ENCODE data around the gene NPTX1.

NPTX1 gene

GRCh38 chr17:80470603-80471002 lies 5.8 kb downstream of the NPTX1 start:
- no CpG with 5 or more reads among the region's 21 CpGs for WGBS (ENCODE audit: extremely low coverage, insufficient coverage, low lambda C conversion rate)
- Histone ChIP-seq H2BK15ac (replicated peaks; ENCODE audit: low read depth) (no peak overlapping the region), H3K79me1 (ENCODE audit: low read length) (no peaks in the 10 kb centered on the region), H2BK120ac (ENCODE audit: low read depth, low read length) (no peak overlapping the region), H3K79me2 (ENCODE audit: control insufficient read depth, insufficient read depth, low read length) (no peaks in the 10 kb centered on the region), H4K5ac (ENCODE audit: low read length) (no peak overlapping the region), H2BK5ac (ENCODE audit: low read length) (no peak overlapping the region), H3K27ac (ENCODE audit: low read depth, low read length) (no peak overlapping the region), H3K36me3 (ENCODE audit: control insufficient read depth, insufficient read depth, low read length) (no peaks in the 10 kb centered on the region), H3K9ac (ENCODE audit: low read length) (no peak overlapping the region), H3K18ac (ENCODE audit: low read length) (no peak overlapping the region), H3K56ac (ENCODE audit: low read length) (no peak overlapping the region), H3K4ac (ENCODE audit: low read depth, low read length) (no peak overlapping the region), H4K8ac (ENCODE audit: low read depth, low read length) (no peak overlapping the region), H3K23ac (ENCODE audit: low read length) (no peak overlapping the region), H2AK5ac (ENCODE audit: low read length) (no peak overlapping the region), H3K27me3 (ENCODE audit: insufficient read depth, low read length, poor library complexity) (peaks cover 23% of the 10 kb centered on the region), H3K4me1 (ENCODE audit: control insufficient read depth, low read depth, low read length) (no peaks in the 10 kb centered on the region), H3K4me3 (ENCODE audit: low read length) (no peak overlapping the region), H3K4me2 (ENCODE audit: low read length) (no peak overlapping the region)
- DNase-seq = no peak

- WGBS (ENCODE audit: extremely low coverage, insufficient coverage, low lambda C conversion rate) = no CpG with 5 or more reads among the region's 11 CpGs
- no peak overlapping the region for H3K9ac ChIP-seq (ENCODE audit: low read length)
These were observed 6.7 kb downstream of the NPTX1 start for GRCh38 chr17:80469667-80470066.

GRCh38 chr17:80468781-80469493 lies 7.5 kb downstream of the NPTX1 start:
- DNase-seq = no peak
- H2AK5ac ChIP-seq (ENCODE audit: low read length) = no peak overlapping the region

More at GRCh38 chr17:80469667-80470066, 6.7 kb downstream of the NPTX1 start:
- no peaks in the 10 kb centered on the region for H3K4me1 ChIP-seq (ENCODE audit: control insufficient read depth, low read depth, low read length)
- no peak overlapping the region for H3K23ac ChIP-seq (ENCODE audit: low read length)
- H3K27ac ChIP-seq (ENCODE audit: low read depth, low read length) = no peak overlapping the region
- no peak overlapping the region for H4K5ac ChIP-seq (ENCODE audit: low read length)
- H2AK5ac ChIP-seq (ENCODE audit: low read length) = no peak overlapping the region
- H3K56ac ChIP-seq (ENCODE audit: low read length) = no peak overlapping the region
- no peak overlapping the region for H2BK5ac ChIP-seq (ENCODE audit: low read length)
- H3K36me3 ChIP-seq (ENCODE audit: control insufficient read depth, insufficient read depth, low read length) = no peaks in the 10 kb centered on the region
- H3K27me3 ChIP-seq (ENCODE audit: insufficient read depth, low read length, poor library complexity) = peaks cover 14% of the 10 kb centered on the region
- no peaks in the 10 kb centered on the region for H3K79me2 ChIP-seq (ENCODE audit: control insufficient read depth, insufficient read depth, low read length)
- H3K4me3 ChIP-seq (ENCODE audit: low read length) = no peak overlapping the region
- no peak overlapping the region for H3K18ac ChIP-seq (ENCODE audit: low read length)
- H3K4ac ChIP-seq (ENCODE audit: low read depth, low read length) = no peak overlapping the region
- H3K79me1 ChIP-seq (ENCODE audit: low read length) = no peaks in the 10 kb centered on the region
- H4K8ac ChIP-seq (ENCODE audit: low read depth, low read length) = no peak overlapping the region
- H2BK15ac ChIP-seq (replicated peaks; ENCODE audit: low read depth) = no peak overlapping the region
- H2BK120ac ChIP-seq (ENCODE audit: low read depth, low read length) = no peak overlapping the region
- no peak overlapping the region for H3K4me2 ChIP-seq (ENCODE audit: low read length)
- no peak for DNase-seq

GRCh38 chr17:80468242-80468641 lies 8.2 kb downstream of the NPTX1 start:
- no peak overlapping the region for H3K4ac ChIP-seq (ENCODE audit: low read depth, low read length)

More at GRCh38 chr17:80468781-80469493, 7.5 kb downstream of the NPTX1 start:
- H3K9ac ChIP-seq (ENCODE audit: low read length) = no peak overlapping the region
- no peak overlapping the region for H3K23ac ChIP-seq (ENCODE audit: low read length)
- H3K4me2 ChIP-seq (ENCODE audit: low read length) = no peak overlapping the region
- no peak overlapping the region for H2BK120ac ChIP-seq (ENCODE audit: low read depth, low read length)
- no peaks in the 10 kb centered on the region for H3K4me1 ChIP-seq (ENCODE audit: control insufficient read depth, low read depth, low read length)
- H3K18ac ChIP-seq (ENCODE audit: low read length) = no peak overlapping the region
- no peak overlapping the region for H4K5ac ChIP-seq (ENCODE audit: low read length)
- H3K56ac ChIP-seq (ENCODE audit: low read length) = no peak overlapping the region
- H3K4ac ChIP-seq (ENCODE audit: low read depth, low read length) = no peak overlapping the region
- H4K8ac ChIP-seq (ENCODE audit: low read depth, low read length) = no peak overlapping the region
- H3K27ac ChIP-seq (ENCODE audit: low read depth, low read length) = no peak overlapping the region
- no peak overlapping the region for H2BK5ac ChIP-seq (ENCODE audit: low read length)
- H3K27me3 ChIP-seq (ENCODE audit: insufficient read depth, low read length, poor library complexity) = peaks cover 7% of the 10 kb centered on the region
- no peak overlapping the region for H2BK15ac ChIP-seq (replicated peaks; ENCODE audit: low read depth)
- H3K79me1 ChIP-seq (ENCODE audit: low read length) = no peaks in the 10 kb centered on the region
- no peak overlapping the region for H3K4me3 ChIP-seq (ENCODE audit: low read length)
- no peaks in the 10 kb centered on the region for H3K36me3 ChIP-seq (ENCODE audit: control insufficient read depth, insufficient read depth, low read length)
- no peaks in the 10 kb centered on the region for H3K79me2 ChIP-seq (ENCODE audit: control insufficient read depth, insufficient read depth, low read length)
- WGBS (ENCODE audit: extremely low coverage, insufficient coverage, low lambda C conversion rate) = no CpG with 5 or more reads among the region's 28 CpGs

GRCh38 chr17:80466188-80466705 lies 10.2 kb downstream of the NPTX1 start:
- no peak overlapping the region for H2BK120ac ChIP-seq (ENCODE audit: low read depth, low read length)
- no peaks in the 10 kb centered on the region for H3K4me1 ChIP-seq (ENCODE audit: control insufficient read depth, low read depth, low read length)
- no peak overlapping the region for H3K23ac ChIP-seq (ENCODE audit: low read length)
- no peaks in the 10 kb centered on the region for H3K79me2 ChIP-seq (ENCODE audit: control insufficient read depth, insufficient read depth, low read length)
- H3K4me3 ChIP-seq (ENCODE audit: low read length) = no peak overlapping the region
- no CpG with 5 or more reads among the region's 15 CpGs for WGBS (ENCODE audit: extremely low coverage, insufficient coverage, low lambda C conversion rate)
- H4K8ac ChIP-seq (ENCODE audit: low read depth, low read length) = no peak overlapping the region
- H3K4me2 ChIP-seq (ENCODE audit: low read length) = no peak overlapping the region
- H2BK15ac ChIP-seq (replicated peaks; ENCODE audit: low read depth) = no peak overlapping the region
- H2BK5ac ChIP-seq (ENCODE audit: low read length) = no peak overlapping the region
- no peak overlapping the region for H3K4ac ChIP-seq (ENCODE audit: low read depth, low read length)
- H4K5ac ChIP-seq (ENCODE audit: low read length) = no peak overlapping the region
- no peaks in the 10 kb centered on the region for H3K27me3 ChIP-seq (ENCODE audit: insufficient read depth, low read length, poor library complexity)
- no peak overlapping the region for H2AK5ac ChIP-seq (ENCODE audit: low read length)
- H3K9ac ChIP-seq (ENCODE audit: low read length) = no peak overlapping the region
- no peak overlapping the region for H3K18ac ChIP-seq (ENCODE audit: low read length)
- H3K56ac ChIP-seq (ENCODE audit: low read length) = no peak overlapping the region
- H3K36me3 ChIP-seq (ENCODE audit: control insufficient read depth, insufficient read depth, low read length) = no peaks in the 10 kb centered on the region
- no peaks in the 10 kb centered on the region for H3K79me1 ChIP-seq (ENCODE audit: low read length)
- no peak overlapping the region for H3K27ac ChIP-seq (ENCODE audit: low read depth, low read length)
- DNase-seq = no peak

More at GRCh38 chr17:80468242-80468641, 8.2 kb downstream of the NPTX1 start:
- no peak overlapping the region for H2BK120ac ChIP-seq (ENCODE audit: low read depth, low read length)
- no peak overlapping the region for H3K27ac ChIP-seq (ENCODE audit: low read depth, low read length)
- peaks cover 4% of the 10 kb centered on the region for H3K27me3 ChIP-seq (ENCODE audit: insufficient read depth, low read length, poor library complexity)
- H2AK5ac ChIP-seq (ENCODE audit: low read length) = no peak overlapping the region
- no peaks in the 10 kb centered on the region for H3K79me2 ChIP-seq (ENCODE audit: control insufficient read depth, insufficient read depth, low read length)
- no peak overlapping the region for H3K23ac ChIP-seq (ENCODE audit: low read length)
- no peak overlapping the region for H3K9ac ChIP-seq (ENCODE audit: low read length)
- H4K8ac ChIP-seq (ENCODE audit: low read depth, low read length) = no peak overlapping the region
- no CpG with 5 or more reads among the region's 16 CpGs for WGBS (ENCODE audit: extremely low coverage, insufficient coverage, low lambda C conversion rate)
- H3K4me2 ChIP-seq (ENCODE audit: low read length) = no peak overlapping the region
- no peak overlapping the region for H4K5ac ChIP-seq (ENCODE audit: low read length)
- DNase-seq = no peak
- no peaks in the 10 kb centered on the region for H3K4me1 ChIP-seq (ENCODE audit: control insufficient read depth, low read depth, low read length)
- no peaks in the 10 kb centered on the region for H3K36me3 ChIP-seq (ENCODE audit: control insufficient read depth, insufficient read depth, low read length)
- no peak overlapping the region for H3K18ac ChIP-seq (ENCODE audit: low read length)
- H2BK15ac ChIP-seq (replicated peaks; ENCODE audit: low read depth) = no peak overlapping the region
- no peaks in the 10 kb centered on the region for H3K79me1 ChIP-seq (ENCODE audit: low read length)
- no peak overlapping the region for H2BK5ac ChIP-seq (ENCODE audit: low read length)
- no peak overlapping the region for H3K56ac ChIP-seq (ENCODE audit: low read length)
- H3K4me3 ChIP-seq (ENCODE audit: low read length) = no peak overlapping the region
